ENCODE data around the gene OR4E2. TPM values are rescaled to one million over a fixed set of nuclear protein-coding genes. Genes with fewer than 3 reads are reported as not detected.
"Not testable (repeated sequence)": the region's sequence is repeated elsewhere in the genome, so short reads cannot be mapped to it uniquely, and the experiment has no call there.

Gene OR4E2
- total RNA-seq, 1 donor from 2014 or later: not detected

GRCh38 chr14:21680072-21680471 is 26.4 kb downstream of the OR4E2 start:
- no peak for ATAC-seq
- intact Hi-C loops (cut with micrococcal nuclease): no loop called here
- no peak for DNase-seq

DNA sequence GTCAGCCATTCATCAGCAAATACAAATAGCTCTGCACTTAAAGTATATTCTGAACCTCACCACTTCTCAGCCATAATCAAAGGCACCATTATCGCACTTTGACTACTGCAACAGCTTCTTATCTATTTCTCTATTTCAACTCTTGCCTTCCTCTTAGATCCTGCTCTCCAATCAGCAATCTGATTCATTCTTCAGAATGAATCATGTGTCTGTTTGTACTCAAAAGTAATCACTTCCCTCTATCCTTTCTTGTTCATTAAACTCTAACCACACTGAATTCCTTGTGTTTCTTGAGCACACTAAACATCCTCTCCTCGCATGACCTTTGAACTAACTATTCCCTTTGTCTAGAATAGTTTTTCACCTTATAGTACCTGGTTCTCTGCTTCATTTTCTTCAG is 32.8 kb downstream of the OR4E2 start:
- intact Hi-C loops (cut with micrococcal nuclease): no loop called here
- DNase-seq: no peak
- ATAC-seq: no peak

- intact Hi-C loops (cut with micrococcal nuclease): no loop called here
- no peak for ATAC-seq
- DNase-seq: no peak
Observed at GRCh38 chr14:21694425-21694824, 40.8 kb downstream of the OR4E2 start.

DNA sequence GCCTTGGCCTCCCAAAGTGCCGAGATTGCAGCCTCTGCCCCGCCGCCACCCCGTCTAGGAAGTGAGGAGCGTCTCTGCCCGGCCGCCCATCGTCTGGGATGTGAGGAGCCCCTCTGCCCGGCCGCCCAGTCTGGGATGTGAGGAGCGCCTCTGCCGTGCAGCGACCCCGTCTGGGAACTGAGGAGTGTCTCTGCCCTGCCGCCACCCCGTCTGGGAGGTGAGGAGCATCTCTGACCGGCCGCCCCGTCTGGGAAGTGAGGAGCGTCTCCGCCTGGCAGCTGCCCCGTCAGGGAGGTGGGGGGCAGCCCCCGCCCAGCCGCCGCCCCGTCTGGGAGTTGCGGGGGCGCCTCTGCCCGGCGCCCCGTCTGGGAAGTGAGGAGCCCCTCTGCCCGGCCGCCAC is 44.0 kb downstream of the OR4E2 start:
- not testable (repeated sequence) for ATAC-seq, DNase-seq

GRCh38 chr14:21698538-21698937 is 44.9 kb downstream of the OR4E2 start:
- ATAC-seq; DNase-seq; intact Hi-C loops (cut with micrococcal nuclease): not testable (repeated sequence)

More for the DNA sequence above, 44.0 kb downstream of the OR4E2 start:
- intact Hi-C loops (cut with micrococcal nuclease): not testable (repeated sequence)

GRCh38 chr14:21699551-21699950 is 45.9 kb downstream of the OR4E2 start:
- DNase-seq (no peak), ATAC-seq (no peak)
- intact Hi-C loops (cut with micrococcal nuclease): no loop called here

- intact Hi-C loops (cut with micrococcal nuclease): no loop called here
- ATAC-seq (no peak), DNase-seq (no peak)
Observed at GRCh38 chr14:21702316-21702715, 48.7 kb downstream of the OR4E2 start.

GRCh38 chr14:21703357-21704326 is 50.0 kb downstream of the OR4E2 start:
- no peak for ATAC-seq
- DNase-seq: no peak
- intact Hi-C loops (cut with micrococcal nuclease): no loop called here

GRCh38 chr14:21704338-21704737 is 50.7 kb downstream of the OR4E2 start:
- intact Hi-C loops (cut with micrococcal nuclease): no loop called here
- no peak for ATAC-seq
- DNase-seq: no peak

DNA sequence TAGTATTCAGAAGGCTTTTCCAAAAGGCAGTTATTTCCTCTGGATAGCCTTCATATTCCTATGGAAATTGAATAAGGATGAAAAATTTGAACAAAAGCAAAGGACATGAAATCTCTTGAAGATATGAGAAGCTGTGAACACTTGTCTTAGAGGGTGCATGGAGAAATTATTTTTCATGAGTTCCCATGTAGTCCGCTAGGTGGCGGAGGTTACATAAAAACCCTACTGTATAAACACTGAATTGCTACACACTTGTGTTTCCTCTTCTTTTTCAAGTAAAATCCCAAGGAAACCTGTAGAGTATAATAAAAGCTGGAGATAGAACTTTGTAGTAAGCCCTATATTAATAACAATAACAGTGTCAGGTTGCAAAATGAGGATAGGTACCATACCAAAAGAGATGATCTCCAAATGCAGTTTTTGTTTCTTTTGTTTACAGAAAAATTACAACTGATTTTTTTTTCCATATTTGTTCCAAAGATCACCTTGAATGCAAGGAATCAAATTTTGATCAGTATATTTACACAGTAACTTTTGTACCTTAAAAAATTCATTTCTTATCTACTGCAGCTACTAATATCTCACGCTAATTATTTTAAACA is 57.8 kb downstream of the OR4E2 start:
- DNase-seq: no peak
- intact Hi-C loops (cut with micrococcal nuclease): no loop called here
- ATAC-seq: no peak

GRCh38 chr14:21712036-21712435 is 58.4 kb downstream of the OR4E2 start:
- DNase-seq: no peak
- no peak for ATAC-seq
- intact Hi-C loops (cut with micrococcal nuclease): no loop called here

DNA sequence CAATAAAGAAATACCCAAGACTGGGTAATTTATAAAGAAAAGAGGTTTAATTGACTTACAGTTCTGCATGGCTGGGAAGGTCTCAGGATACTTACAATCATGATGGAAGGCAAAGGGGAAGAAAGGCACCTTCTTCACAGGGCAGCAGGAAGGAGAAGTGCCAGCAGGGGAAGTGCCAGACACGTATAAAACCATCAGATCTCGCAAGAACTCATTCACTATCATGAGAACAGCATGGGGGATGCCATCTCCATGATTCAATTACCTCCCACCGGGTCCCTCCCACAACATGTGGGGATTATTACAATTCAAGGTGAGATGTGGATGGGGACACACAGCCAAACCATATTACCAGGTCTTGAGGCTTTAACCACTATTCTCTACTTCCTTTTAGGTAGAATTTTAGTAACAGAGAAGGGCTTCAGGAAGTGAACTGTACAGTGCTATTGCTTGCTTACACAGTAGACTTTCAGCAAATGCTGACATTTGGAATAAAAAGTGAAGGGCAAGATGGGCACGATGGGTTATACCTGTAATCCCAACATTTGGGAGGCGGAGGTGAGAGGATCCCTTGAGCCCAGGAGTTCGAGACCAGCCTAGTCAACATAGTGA is 60.8 kb downstream of the OR4E2 start:
- ATAC-seq: no peak
- intact Hi-C loops (cut with micrococcal nuclease): no loop called here
- no peak for DNase-seq

Other genes starting within 250 kb of the OR4E2 start
- gene CHD8, start 197.7 kb upstream of the OR4E2 start, total RNA-seq: 28.8 TPM
- gene RAB2B, start 176.9 kb upstream of the OR4E2 start, total RNA-seq: 17.0 TPM
- gene TOX4, start 176.6 kb upstream of the OR4E2 start, total RNA-seq: 93.4 TPM
- gene METTL3, start 142.5 kb upstream of the OR4E2 start, total RNA-seq: 27.3 TPM
- 4.2 TPM for gene SALL2, start 127.5 kb upstream of the OR4E2 start, total RNA-seq
- gene OR10G3, start 73.8 kb upstream of the OR4E2 start, total RNA-seq: not detected
- gene OR10G2, start 18.9 kb upstream of the OR4E2 start, total RNA-seq: not detected
- gene OR4E1, start 20.0 kb downstream of the OR4E2 start, total RNA-seq: not detected

All from left ventricle myocardium superior (tissue), 1 donor.